SK-N-SH treated with all-trans-retinoic acid at 6 μM for 48 hours (cell line): Measurements from ENCODE around the gene UNC93B1.

Experiments
- ATAC-seq: fragments of 200-7000 bp; cut with Tn5 transposase; 3 replicates; pipeline ENCODE4 v1.9.1; 2020; ENCODE audit warnings: mild to moderate bottlenecking, moderate library complexity
- ARNTL ChIP-seq: fragments of 450-650 bp; formaldehyde crosslinking; IDR thresholded peaks from 2 replicates; pipeline ENCODE4 v1.5.0; 2020; ENCODE audit warnings: low read depth, mild to moderate bottlenecking, moderate library complexity, borderline replicate concordance
- BACH2 ChIP-seq: fragments of 250-450 bp; sonication (Bioruptor Pico); IDR thresholded peaks from 2 replicates; pipeline ENCODE4 v1.9.0; 2021; ENCODE audit warnings: mild to moderate bottlenecking, borderline replicate concordance
- CREB5 ChIP-seq: fragments of 250-450 bp; sonication (Bioruptor Pico); IDR thresholded peaks from 2 replicates; pipeline ENCODE4 v1.5.1; 2020; ENCODE audit warnings: low read depth, mild to moderate bottlenecking, moderate library complexity
- CSDC2 ChIP-seq: fragments of 250-450 bp; sonication (Bioruptor Pico); IDR thresholded peaks from 2 replicates; pipeline ENCODE4 v1.5.0; 2020; ENCODE audit warnings: mild to moderate bottlenecking, moderate library complexity
- GLIS3 ChIP-seq: fragments of 250-450 bp; sonication (Bioruptor Pico); IDR thresholded peaks from 2 replicates; pipeline ENCODE4 v1.5.0; 2020; ENCODE audit warnings: mild to moderate bottlenecking, moderate library complexity
- ISL1 ChIP-seq: fragments of 250-450 bp; sonication (Bioruptor Pico); IDR thresholded peaks from 2 replicates; pipeline ENCODE4 v2.1.2; 2022; ENCODE audit warnings: mild to moderate bottlenecking, moderate library complexity
- OSR1 ChIP-seq: fragments of 250-450 bp; sonication (Bioruptor Pico); IDR thresholded peaks from 2 replicates; pipeline ENCODE4 v1.8.0; 2022; ENCODE audit warnings: moderate library complexity, mild to moderate bottlenecking, inconsistent platforms
- POU6F1 ChIP-seq: fragments of 250-450 bp; sonication (Bioruptor Pico); IDR thresholded peaks from 2 replicates; pipeline ENCODE4 v1.8.0; 2021; ENCODE audit warnings: low read depth, mild to moderate bottlenecking, moderate library complexity, borderline replicate concordance
- PPARA ChIP-seq: fragments of 250-450 bp; sonication (Bioruptor Pico); IDR thresholded peaks from 2 replicates; pipeline ENCODE4 v1.5.0; 2020; ENCODE audit warnings: mild to moderate bottlenecking, borderline replicate concordance
- RARB ChIP-seq: fragments of 250-450 bp; sonication (Bioruptor Pico); IDR thresholded peaks from 2 replicates; pipeline ENCODE4 v1.8.0; 2021; ENCODE audit warnings: mild to moderate bottlenecking, moderate library complexity
- SNAI2 ChIP-seq: fragments of 250-450 bp; sonication (Bioruptor Pico); IDR thresholded peaks from 2 replicates; pipeline ENCODE4 v1.5.0; 2020; ENCODE audit warnings: mild to moderate bottlenecking, moderate library complexity
- TOX ChIP-seq: fragments of 250-450 bp; sonication (Bioruptor Pico); IDR thresholded peaks from 2 replicates; pipeline ENCODE4 v1.8.0; 2021; ENCODE audit warnings: mild to moderate bottlenecking, moderate library complexity, borderline replicate concordance
- ZC3H10 ChIP-seq: fragments of 250-450 bp; sonication (Bioruptor Pico); IDR thresholded peaks from 2 replicates; pipeline ENCODE4 v1.5.1; 2021; ENCODE audit warnings: mild to moderate bottlenecking, moderate library complexity
- ZFP3 ChIP-seq: fragments of 250-450 bp; sonication (Bioruptor Pico); IDR thresholded peaks from 2 replicates; pipeline ENCODE4 v1.5.0; 2020; ENCODE audit warnings: mild to moderate bottlenecking, moderate library complexity
- ZFP30 ChIP-seq: fragments of 450-650 bp; formaldehyde crosslinking; IDR thresholded peaks from 2 replicates; pipeline ENCODE4 v1.5.0; 2022; ENCODE audit warnings: mild to moderate bottlenecking, moderate library complexity
- ZNF565 ChIP-seq: fragments of 450-650 bp; formaldehyde crosslinking; conservative IDR thresholded peaks from 2 replicates; pipeline ENCODE4 v1.5.0; 2020; ENCODE audit warnings: low read depth, mild to moderate bottlenecking, moderate library complexity
- ZNF70 ChIP-seq: fragments of 450-650 bp; formaldehyde crosslinking; IDR thresholded peaks from 2 replicates; pipeline ENCODE4 v1.5.0; 2020; ENCODE audit warnings: mild to moderate bottlenecking, moderate library complexity
- ZNF8 ChIP-seq: fragments of 450-650 bp; formaldehyde crosslinking; IDR thresholded peaks from 2 replicates; pipeline ENCODE4 v1.5.0; 2020; ENCODE audit warnings: mild to moderate bottlenecking, moderate library complexity
- TF ChIP-seq, protein P1 (sequence below): fragments of 250-450 bp; sonication (Bioruptor Pico); IDR thresholded peaks from 2 replicates; pipeline ENCODE4 v1.5.1; 2021; ENCODE audit warnings: mild to moderate bottlenecking, moderate library complexity

The UNC93B1 gene

GRCh38 chr11:68038718-68039525, 35.0 kb upstream of the UNC93B1 start, which contains the start of gene TCIRG1:
TSS of gene TCIRG1 (plus strand) at chr11:68039025. CDS start at chr11:68041272, 2,247 bp downstream.
- no peak for TF ChIP-seq BACH2 (CRISPR knock-in tag)
- TF ChIP-seq ZFP30, result no peak
- no peak for TF ChIP-seq GLIS3 (CRISPR knock-in tag)
- ATAC-seq, result peak; percentile 4; the same call in 2 of the 3 replicates

- ATAC-seq, result peak; percentile 11
Measured at GRCh38 chr11:68038226-68038717, 34.4 kb upstream of the UNC93B1 start.

DNA sequence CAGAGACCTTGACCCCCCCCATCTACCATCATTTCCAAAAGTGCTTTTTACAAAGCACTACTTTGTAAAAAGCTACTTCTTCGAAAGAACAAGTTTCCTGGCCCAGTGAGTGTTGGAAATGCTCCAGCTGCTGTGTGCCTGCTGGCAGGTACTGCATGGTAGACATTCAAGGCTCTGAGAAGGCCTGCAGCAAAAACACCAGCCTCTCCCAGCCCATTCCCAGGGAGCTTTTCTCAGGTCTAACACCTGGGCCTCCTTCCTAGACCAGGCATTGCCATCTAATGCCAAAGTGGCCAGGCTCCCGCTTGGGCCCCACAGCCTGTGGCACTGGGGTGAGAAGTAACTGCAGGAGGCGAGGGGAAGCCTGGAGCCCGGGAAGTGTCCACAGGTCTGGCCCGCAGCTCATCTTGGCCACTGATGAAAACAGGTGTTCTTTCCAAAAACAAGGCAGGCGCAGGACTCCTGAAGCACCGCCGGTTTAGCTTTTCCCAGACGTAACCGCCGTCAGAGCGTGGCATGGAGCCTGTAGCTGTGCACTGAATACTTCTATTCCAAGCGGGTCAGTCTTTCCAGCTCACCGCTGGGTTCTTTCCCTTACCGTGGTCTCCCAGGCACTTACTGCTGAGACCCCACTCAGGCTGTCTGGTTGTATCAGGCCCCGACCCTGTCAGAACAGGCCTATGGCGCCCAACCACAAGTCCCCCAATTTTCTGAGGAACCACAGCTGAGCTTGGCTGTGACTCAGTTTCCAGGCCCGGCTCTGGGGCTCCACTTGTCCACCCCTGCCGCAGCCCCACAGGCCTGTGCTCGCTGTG, 33.7 kb upstream of the UNC93B1 start:
- no peak for TF ChIP-seq ZNF70 (CRISPR knock-in tag)
- no peak for ATAC-seq

More at GRCh38 chr11:68038226-68038717, 34.4 kb upstream of the UNC93B1 start:
- TF ChIP-seq SNAI2, result no peak
- TF ChIP-seq ZFP3 (CRISPR knock-in tag), result no peak
- no peak for TF ChIP-seq CREB5 (CRISPR knock-in tag)
- no peak for TF ChIP-seq ZNF8
- TF ChIP-seq CSDC2 (CRISPR knock-in tag), result no peak
- no peak for TF ChIP-seq GLIS3 (CRISPR knock-in tag)
- no peak for TF ChIP-seq TOX
- TF ChIP-seq, protein P1, sequence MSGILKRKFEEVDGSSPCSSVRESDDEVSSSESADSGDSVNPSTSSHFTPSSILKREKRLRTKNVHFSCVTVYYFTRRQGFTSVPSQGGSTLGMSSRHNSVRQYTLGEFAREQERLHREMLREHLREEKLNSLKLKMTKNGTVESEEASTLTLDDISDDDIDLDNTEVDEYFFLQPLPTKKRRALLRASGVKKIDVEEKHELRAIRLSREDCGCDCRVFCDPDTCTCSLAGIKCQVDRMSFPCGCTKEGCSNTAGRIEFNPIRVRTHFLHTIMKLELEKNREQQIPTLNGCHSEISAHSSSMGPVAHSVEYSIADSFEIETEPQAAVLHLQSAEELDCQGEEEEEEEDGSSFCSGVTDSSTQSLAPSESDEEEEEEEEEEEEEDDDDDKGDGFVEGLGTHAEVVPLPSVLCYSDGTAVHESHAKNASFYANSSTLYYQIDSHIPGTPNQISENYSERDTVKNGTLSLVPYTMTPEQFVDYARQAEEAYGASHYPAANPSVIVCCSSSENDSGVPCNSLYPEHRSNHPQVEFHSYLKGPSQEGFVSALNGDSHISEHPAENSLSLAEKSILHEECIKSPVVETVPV, result no peak
- no peak for TF ChIP-seq ZNF565 (CRISPR knock-in tag)

- ATAC-seq, result no peak
Measured at GRCh38 chr11:68036717-68037239, 32.9 kb upstream of the UNC93B1 start.

More at GRCh38 chr11:68036717-68037239, 32.9 kb upstream of the UNC93B1 start:
- TF ChIP-seq ARNTL (CRISPR knock-in tag), result no peak
- no peak for TF ChIP-seq ZC3H10
- TF ChIP-seq POU6F1, result no peak
- TF ChIP-seq CSDC2 (CRISPR knock-in tag), result no peak
- TF ChIP-seq PPARA (CRISPR knock-in tag), result no peak
- TF ChIP-seq ZNF565 (CRISPR knock-in tag), result no peak
- no peak for TF ChIP-seq ZNF8
- no peak for TF ChIP-seq RARB (CRISPR knock-in tag)
- TF ChIP-seq ZFP3 (CRISPR knock-in tag), result no peak
- TF ChIP-seq CREB5 (CRISPR knock-in tag), result no peak
- TF ChIP-seq OSR1, result no peak
- TF ChIP-seq ISL1 (CRISPR knock-in tag), result no peak
- TF ChIP-seq ZNF70 (CRISPR knock-in tag), result no peak
